Activated gamma-delta T cell treated with anti-CD3 and anti-CD28 coated beads, Interleukin-2, amount 50 U/mL, for 16 hours (primary cell): Measurements from ENCODE around the gene MGAT1.
"Not testable (repeated sequence)": the region's sequence is repeated elsewhere in the genome, so short reads cannot be mapped to it uniquely, and the experiment has no call there.

Source experiments
- DNase-seq: peaks from one replicate; pipeline ENCODE4 v3.0.0-alpha.2; 2020; ENCODE audit warnings: low read depth

The MGAT1 gene

GRCh38 chr5:180804129-180804618, 1.6 kb upstream of the MGAT1 start:
- no peak for DNase-seq

GRCh38 chr5:180803181-180804128, 849 bp upstream of the MGAT1 start:
- DNase-seq: peak; percentile 81

DNA sequence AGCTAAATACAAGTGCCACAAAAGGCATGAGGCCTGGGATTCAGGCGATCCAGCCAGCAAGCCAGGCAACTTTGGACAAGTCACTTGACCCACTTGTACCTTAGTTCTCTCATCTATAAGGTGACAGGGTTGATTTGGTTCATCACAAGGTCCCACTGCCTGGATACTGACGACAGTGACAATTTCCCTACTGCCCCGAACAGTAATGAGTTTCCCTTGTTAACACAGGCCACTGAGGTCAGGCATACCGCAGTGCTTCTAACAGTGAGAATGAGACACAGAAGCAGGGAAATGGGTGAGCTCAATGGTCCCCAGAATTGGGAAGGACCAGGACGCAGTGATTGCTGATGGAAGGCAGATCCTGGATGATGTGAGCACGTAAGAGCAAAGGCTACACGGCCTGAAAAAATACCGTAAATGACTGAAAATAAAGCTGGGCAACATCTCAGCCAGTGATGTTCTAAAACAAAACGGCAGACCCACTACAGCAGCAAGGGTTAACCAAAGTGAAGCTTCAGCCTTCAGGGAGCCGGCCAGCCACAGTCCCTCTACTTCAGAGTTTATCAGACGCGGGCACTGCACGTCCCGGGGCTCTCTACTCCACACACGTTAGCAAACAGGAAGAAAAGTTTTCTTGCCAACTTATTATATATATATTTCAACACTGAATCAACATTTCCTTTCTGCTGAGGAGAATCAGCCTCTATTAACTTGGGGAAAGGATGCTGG, 846 bp downstream of the MGAT1 start:
- no peak for DNase-seq

DNA sequence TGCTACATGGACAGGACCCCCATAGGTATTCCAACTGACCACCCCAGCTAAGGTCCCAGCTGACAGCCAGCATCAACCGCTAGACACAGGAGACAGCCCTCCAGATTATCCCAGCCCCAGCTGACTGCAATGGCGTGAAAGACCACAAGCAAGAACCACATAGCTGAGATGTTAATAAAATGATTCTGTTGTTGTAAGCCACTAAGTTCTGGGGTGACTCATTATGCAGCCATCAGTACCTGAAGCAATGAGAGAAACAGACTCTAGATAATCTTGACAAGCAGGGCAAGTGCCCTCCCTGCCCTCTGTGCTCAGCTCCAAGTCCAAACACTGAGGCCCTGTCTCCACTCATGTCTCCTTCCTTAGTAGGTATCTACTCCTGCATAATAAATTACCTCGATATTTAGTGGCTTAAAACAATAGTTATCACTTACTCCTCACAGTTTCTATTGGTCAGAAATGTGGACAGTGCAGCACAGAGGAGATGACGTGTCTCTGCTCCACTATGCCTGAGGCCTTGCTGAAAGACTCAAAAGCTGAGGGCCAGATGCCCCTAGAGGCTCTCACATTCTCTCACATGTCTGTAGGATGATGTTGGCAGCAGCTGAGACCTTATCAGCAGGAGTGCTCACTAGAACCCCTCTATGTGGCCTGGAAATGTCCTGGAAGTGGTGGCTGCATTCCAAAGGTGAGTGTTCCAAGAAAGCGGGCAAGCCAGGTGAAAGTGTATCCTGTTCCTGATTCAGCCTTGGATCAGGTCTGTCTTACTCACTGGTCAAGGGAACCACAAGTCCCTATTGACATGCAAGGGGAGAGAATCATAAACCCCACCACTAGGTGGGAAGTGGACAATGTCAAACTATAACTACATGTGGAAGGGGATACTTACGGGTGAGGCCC, 2.5 kb downstream of the MGAT1 start:
- DNase-seq: no peak

DNA sequence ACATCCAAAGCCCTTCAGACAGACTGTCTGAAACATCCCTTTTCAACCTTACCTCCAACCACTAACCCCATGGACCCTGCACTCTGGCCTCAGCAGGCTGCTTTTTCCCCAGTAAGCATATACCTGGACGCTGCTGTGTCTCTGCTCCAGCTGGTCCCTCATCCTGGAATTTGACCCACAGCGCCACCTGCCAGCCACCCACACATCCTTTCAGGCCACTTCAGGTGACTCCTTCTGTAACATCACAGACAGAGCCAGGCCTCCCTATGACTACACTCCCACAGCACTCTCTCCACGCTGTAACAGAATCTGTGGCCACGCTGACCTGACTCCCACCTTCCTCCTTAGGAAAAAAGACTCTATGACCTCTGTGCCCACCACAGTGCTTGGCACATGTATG, 3.4 kb downstream of the MGAT1 start:
- no peak for DNase-seq

DNA sequence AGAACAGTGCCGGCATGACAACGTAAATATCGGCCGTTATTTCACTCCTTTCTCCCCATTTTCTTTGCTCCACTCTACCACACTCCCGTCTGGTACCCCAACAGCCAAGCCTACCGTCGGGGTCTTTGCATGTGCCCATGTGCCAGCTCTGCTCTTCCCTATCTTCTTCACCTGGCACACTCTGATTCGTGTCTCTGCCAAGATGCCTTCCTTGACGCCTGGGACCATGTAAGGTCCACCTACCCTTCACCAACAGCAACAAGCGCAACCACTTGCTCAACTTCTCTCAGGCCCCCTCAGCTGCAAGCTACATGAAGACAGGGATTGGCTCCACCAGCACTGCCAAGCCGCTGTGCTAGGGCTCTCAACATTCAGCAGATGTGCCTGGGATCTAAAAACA, 4.4 kb downstream of the MGAT1 start:
- no peak for DNase-seq

DNA sequence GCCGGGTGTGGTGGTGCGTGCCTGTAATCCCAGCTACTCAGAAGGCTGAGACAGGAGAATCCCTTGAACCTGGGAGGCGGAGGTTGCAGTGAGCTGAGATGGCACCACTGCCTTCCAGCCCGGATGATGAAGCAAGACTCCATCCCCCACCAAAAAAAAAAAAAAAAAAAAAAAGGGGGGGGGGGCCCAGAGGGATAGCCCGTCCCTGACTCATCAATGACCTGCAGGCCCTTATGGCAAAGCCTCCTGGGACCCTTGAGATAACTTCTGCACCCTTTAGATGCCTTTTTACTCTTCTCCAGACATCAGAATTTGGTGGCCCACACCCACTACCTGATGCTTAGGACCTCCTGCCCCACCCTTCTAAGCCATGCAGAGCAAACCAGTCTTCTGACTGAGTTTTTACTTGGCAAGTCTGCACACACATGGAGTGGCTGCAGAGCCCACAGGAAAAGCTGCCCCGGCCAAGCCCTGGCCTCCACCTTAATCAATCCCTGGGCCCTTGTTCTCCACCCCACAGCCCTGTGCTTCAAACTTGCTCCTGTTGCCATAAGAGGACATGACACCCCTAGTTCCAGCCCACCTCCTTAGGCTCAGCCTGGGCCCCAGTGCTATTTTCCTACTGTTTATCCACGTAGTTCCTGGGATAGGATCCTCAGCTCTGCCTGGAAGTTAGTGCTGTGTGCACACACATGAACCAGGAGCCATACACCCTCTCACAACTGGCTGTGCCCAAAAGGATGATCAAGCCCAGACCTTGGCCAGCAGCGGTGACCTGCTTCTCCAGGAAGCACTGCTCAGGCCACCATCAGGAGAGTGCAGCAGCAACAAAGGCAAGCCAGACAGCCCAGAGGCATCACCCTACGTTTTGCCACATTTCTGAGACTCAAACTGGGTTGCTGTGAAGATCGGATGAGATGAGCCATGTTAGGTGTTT, 5.1 kb downstream of the MGAT1 start:
- no peak for DNase-seq

GRCh38 chr5:180795771-180796313, 6.8 kb downstream of the MGAT1 start:
- DNase-seq: no peak

DNA sequence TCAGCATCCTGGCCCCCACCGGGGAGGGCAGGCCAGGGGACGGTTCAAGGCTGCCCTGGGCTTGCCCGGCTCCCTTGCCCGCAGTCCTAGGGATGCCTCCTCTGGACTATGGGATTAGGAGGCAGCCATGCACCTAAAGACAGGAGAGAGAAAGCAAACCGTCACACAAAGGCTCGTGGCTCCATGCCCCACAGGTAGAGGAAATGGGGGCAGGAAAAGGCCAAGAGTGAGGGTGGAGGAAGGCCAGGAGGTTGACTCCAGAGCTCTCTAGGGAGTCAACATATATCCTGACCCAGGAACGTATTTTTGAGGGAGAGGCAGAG, 9.7 kb downstream of the MGAT1 start:
- DNase-seq: no peak

GRCh38 chr5:180792287-180792964, 10.2 kb downstream of the MGAT1 start:
- DNase-seq: no peak

DNA sequence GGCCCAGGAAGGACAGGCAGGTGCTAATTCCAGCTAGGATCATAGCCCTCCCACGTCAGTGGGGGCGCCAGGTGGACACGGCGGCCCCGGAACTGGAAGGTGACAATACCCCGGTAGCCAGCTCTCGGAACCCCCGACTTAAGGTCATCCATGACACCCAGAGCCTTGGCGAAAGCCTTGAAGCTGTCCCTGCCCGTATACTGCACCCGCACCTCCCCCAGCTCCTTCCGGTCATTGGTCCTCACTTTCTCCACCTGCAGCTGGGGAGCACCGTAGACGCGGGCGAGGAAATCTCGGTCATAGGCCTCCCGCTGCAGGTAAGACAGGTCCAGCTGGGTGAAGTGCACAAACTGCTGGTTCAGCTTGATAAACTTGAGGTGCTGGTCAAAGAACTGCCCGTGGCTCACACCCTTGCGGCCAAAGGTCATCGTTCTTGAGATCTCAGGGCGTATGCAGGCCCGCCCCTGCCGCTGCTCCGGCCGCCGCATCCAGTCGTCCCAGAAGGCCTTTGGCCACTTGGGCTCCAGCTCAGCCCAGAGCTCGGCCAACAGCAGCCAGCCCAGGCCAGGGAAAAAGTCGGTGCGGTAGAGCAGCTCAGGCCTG, 10.9 kb downstream of the MGAT1 start:
- no peak for DNase-seq

DNA sequence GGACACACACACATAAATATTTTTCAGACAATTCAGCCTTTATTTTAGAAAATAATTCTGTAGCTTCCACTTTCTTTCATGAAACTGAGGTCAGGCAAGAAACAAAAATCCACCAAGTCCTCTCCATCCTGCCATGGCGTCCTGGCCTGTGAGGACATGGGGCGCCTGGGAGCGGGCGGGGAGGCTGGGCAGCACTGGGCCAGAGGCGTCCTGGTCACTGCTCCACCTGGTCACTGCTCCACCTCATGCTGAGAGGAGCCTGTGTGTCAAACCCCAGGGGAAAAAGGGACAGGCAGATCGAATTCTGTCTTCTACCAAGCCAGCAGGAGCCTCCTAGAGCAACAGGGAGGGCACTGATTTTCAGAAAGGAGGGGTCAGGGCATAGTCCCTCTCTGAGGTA, 12.1 kb downstream of the MGAT1 start:
- no peak for DNase-seq

DNA sequence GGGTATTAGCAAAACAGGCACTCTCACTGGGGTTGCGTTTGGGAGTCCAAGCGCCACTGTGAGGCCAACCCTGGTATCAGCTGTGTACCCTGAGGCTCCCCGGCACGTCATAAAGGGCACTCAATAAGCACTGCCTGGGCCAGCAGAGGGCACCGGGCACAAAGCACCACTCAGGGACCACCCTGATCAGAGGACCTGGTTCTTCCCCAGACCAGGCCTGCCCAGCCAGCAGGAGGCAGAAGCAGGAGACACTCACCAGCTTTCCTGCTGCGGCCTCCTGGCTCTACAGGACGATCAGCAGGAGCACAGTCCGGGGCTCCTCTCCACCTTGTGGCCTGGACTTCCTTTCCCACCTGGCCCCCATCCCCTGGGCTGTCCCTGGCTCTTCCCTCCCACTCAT, 12.6 kb downstream of the MGAT1 start:
- no peak for DNase-seq

GRCh38 chr5:180788651-180789410, 13.8 kb downstream of the MGAT1 start:
- not testable (repeated sequence) for DNase-seq

- no peak for DNase-seq
Observed at GRCh38 chr5:180787711-180788431, 14.7 kb downstream of the MGAT1 start.

DNA sequence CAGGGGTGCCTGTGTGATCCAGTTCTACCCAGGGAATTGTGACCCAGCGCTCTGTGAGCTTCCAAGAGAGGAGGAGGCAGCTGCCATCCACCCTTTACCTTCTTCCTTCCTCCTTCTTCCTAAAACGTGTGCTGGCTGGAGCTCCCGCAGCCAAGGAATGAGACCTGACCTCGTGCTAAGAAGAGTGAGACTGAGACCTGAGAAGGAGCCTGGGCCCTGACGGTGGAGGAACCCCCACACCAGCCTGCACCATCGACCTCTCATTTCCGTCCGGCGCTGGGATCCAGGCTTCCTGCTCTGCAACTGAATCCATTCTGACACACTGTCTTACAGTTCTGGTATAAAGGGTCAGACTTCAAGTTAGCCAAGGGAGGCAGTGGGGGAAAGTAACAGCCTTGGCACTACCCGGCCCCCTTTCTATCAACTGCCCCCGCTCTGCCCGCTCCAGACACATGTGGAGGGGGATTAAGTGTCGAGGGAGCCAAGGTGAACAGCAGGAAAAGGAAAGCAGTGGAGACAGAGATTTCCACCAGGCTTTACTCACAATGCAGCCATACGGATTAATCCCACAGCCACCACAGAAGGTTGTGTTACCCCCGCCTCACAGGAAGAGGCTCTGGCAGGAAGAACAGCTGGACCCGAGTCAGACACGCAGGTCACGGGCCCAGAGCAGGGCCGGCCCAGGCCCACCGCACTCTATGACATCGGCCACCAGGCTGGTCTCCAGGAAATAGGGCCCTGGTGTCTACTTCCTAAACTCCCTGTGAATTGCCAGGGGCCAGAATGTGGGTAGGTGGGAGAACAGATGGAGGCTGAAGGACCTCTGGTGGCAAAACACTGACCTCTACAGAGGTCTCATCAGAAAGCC, 15.8 kb downstream of the MGAT1 start:
- DNase-seq: no peak

- DNase-seq: no peak
Observed at GRCh38 chr5:180785794-180786221, 16.8 kb downstream of the MGAT1 start.
